HG02943 (cell line): Measurements from ENCODE around the gene RRP12.
"Not testable (repeated sequence)": the region's sequence is repeated elsewhere in the genome, so short reads cannot be mapped to it uniquely, and the experiment has no call there.

ENCODE experiments used
- ATAC-seq: cut with Tn5 transposase; IDR thresholded peaks from one replicate; pipeline ENCODE4 v1.9.1; 2021; ENCODE audit warnings: mild to moderate bottlenecking, low read depth, moderate library complexity; ENCODE audit not compliant: unreplicated experiment

RRP12 gene

GRCh38 chr10:97371696-97372095 is 29.4 kb downstream of the RRP12 start:
- ATAC-seq = no peak

GRCh38 chr10:97367126-97367649 is 34.0 kb downstream of the RRP12 start:
- ATAC-seq = no peak

- ATAC-seq = no peak
These were observed 34.6 kb downstream of the RRP12 start for GRCh38 chr10:97366572-97366971.

- no peak for ATAC-seq
These were observed 35.3 kb downstream of the RRP12 start for GRCh38 chr10:97365761-97366351.

- ATAC-seq = no peak
These were observed 38.1 kb downstream of the RRP12 start for GRCh38 chr10:97363071-97363470.

- ATAC-seq = no peak
These were observed 38.7 kb downstream of the RRP12 start for GRCh38 chr10:97362310-97363033.

GRCh38 chr10:97361537-97361901 is 39.6 kb downstream of the RRP12 start:
- no peak for ATAC-seq

GRCh38 chr10:97360705-97361536 is 40.2 kb downstream of the RRP12 start:
- no peak for ATAC-seq

- no peak for ATAC-seq
These were observed 42.4 kb downstream of the RRP12 start for GRCh38 chr10:97358781-97359180.

GRCh38 chr10:97358349-97358748 is 42.8 kb downstream of the RRP12 start:
- ATAC-seq = no peak

GRCh38 chr10:97356918-97357317 is 44.2 kb downstream of the RRP12 start:
- no peak for ATAC-seq

GRCh38 chr10:97356318-97356914 is 44.7 kb downstream of the RRP12 start:
- ATAC-seq = no peak

GRCh38 chr10:97355571-97355975 is 45.6 kb downstream of the RRP12 start:
- no peak for ATAC-seq

- ATAC-seq = no peak
These were observed 47.2 kb downstream of the RRP12 start for GRCh38 chr10:97353945-97354344.

- no peak for ATAC-seq
These were observed 51.2 kb downstream of the RRP12 start for GRCh38 chr10:97349752-97350513.

- ATAC-seq = no peak
These were observed 53.8 kb downstream of the RRP12 start for GRCh38 chr10:97347317-97347716.

GRCh38 chr10:97343664-97344063 is 57.5 kb downstream of the RRP12 start:
- not testable (repeated sequence) for ATAC-seq

GRCh38 chr10:97341416-97341815 is 59.7 kb downstream of the RRP12 start:
- no peak for ATAC-seq

GRCh38 chr10:97338041-97338440 is 63.1 kb downstream of the RRP12 start:
- ATAC-seq = no peak
